Esophagus squamous epithelium (tissue), 5 donors: Measurements from ENCODE around the gene LILRA6. TPM values are rescaled to one million over a fixed set of nuclear protein-coding genes. Genes with fewer than 3 reads are reported as not detected.

ENCODE experiments used
- DNase-seq: peaks from one replicate; lab custom pipeline; 2025; lab: John Stamatoyannopoulos, UW
- H3K27ac ChIP-seq, 4 donors: fragments of 200-600 bp; sonication (generic); one replicate each; pipeline ENCODE4 v1.5.1; 2016 to 2019; ENCODE audit warnings: mild to moderate bottlenecking in 1 of 4
- H3K27me3 ChIP-seq, 4 donors: fragments of 200-600 bp; sonication (generic); 1 replicate in 3 of 4; 2 replicates in 1 of 4; pipeline versions ENCODE4 v1.5.1 to v1.6.0; 2017 to 2021; ENCODE audit warnings: antibody characterized with exemption in 1 of 4
- H3K36me3 ChIP-seq, 3 donors: fragments of 200-600 bp; sonication (generic); one replicate each; pipeline ENCODE4 v1.5.1; 2016 to 2019
- H3K4me1 ChIP-seq, 3 donors: fragments of 200-600 bp; sonication (generic); one replicate each; pipeline ENCODE4 v1.5.1; 2017 to 2019
- H3K4me3 ChIP-seq, 4 donors: fragments of 200-600 bp; sonication (generic); 1 replicate in 3 of 4; 2 replicates in 1 of 4; pipeline ENCODE4 v1.5.1; 2016 to 2019; ENCODE audit warnings: mild to moderate bottlenecking in 2 of 4, moderate library complexity in 1 of 4
- H3K9me3 ChIP-seq, 3 donors: fragments of 200-600 bp; sonication (generic); one replicate each; pipeline ENCODE4 v1.5.1; 2016 to 2019
- POLR2A ChIP-seq, 4 donors: fragments of 450-650 bp; IDR thresholded peaks; one replicate each; pipeline ENCODE4 v1.6.1; 2017; ENCODE audit warnings: antibody characterized with exemption in 4 of 4, mild to moderate bottlenecking in 4 of 4, moderate library complexity in 3 of 4
- WGBS, 2 donors: methylation state at CpG; one replicate each; pipeline ENCODE4 v1.1.5; 2018; 5-methylcytosine and 5-hydroxymethylcytosine counted together
- intact Hi-C: fragments of 100-400 bp; cut with DNase I; formaldehyde crosslinking; loops from one replicate; pipeline ENCODE4 v1.15.0; 2022
- total RNA-seq, 4 donors: library from RNA; depleted of rRNA; stranded (reverse); fragments of >200 nt; gene quantifications; one replicate each; pipeline ENCODE4 v1.1.0, GENCODE V29; 2016
- TF ChIP-seq, protein P1 (sequence below), 6 experiments: fragments of 450-650 bp in 4 of 6; fragments of 200-600 bp in 2 of 6; sonication (generic) in 2 of 6; IDR thresholded peaks; one replicate each; pipeline ENCODE4 v1.5.1; 2016 to 2019; ENCODE audit warnings: antibody characterized with exemption in 6 of 6, mild to moderate bottlenecking in 4 of 6, moderate library complexity in 4 of 6
- donor health status: DM: yes; HTN: yes; CAD: no.

Gene LILRA6
- total RNA-seq, 4 donors from 2014 or later = 0.53 to 1.7 (median 0.95) TPM; not detected in 1

DNA sequence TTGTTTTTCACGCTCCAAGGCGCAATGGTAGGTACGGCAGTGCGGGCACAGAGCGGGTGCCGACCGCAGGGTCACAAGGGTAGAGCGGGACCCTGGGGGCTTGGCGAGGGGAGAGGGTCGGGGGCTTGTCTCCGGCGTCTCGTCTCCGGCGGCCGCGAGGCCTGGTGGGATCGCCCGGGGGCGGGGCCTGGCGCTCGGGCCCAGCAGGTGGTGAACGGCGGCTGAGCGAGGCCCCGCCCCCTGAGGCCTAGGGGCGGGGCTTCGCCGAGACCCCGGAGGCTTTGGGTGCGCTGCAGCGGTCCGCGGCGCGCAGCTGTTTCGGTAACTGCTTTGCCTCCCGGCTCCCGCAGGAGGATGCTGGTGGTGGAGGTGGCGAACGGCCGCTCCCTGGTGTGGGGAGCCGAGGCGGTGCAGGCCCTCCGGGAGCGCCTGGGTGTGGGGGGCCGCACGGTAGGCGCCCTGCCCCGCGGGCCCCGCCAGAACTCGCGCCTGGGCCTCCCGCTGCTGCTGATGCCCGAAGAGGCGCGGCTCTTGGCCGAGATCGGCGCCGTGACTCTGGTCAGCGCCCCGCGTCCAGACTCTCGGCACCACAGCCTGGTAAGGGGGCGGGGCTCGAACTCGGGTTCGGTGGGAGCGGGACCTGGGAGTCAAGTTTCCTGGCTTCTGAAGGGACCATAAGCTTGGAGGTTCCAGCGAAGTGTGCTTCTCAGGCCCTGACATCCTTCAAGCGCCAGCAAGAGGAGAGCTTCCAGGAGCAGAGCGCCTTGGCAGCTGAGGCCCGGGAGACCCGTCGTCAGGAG, 51.4 kb downstream of the LILRA6 start, which contains the start of gene TSEN34:
Gene TSEN34 (plus strand): TSS at position 298 of the 800 bp plus-strand sequence. CDS start 57 bp downstream, at position 355.
- TF ChIP-seq, protein P1, sequence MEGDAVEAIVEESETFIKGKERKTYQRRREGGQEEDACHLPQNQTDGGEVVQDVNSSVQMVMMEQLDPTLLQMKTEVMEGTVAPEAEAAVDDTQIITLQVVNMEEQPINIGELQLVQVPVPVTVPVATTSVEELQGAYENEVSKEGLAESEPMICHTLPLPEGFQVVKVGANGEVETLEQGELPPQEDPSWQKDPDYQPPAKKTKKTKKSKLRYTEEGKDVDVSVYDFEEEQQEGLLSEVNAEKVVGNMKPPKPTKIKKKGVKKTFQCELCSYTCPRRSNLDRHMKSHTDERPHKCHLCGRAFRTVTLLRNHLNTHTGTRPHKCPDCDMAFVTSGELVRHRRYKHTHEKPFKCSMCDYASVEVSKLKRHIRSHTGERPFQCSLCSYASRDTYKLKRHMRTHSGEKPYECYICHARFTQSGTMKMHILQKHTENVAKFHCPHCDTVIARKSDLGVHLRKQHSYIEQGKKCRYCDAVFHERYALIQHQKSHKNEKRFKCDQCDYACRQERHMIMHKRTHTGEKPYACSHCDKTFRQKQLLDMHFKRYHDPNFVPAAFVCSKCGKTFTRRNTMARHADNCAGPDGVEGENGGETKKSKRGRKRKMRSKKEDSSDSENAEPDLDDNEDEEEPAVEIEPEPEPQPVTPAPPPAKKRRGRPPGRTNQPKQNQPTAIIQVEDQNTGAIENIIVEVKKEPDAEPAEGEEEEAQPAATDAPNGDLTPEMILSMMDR (IDR thresholded peaks at IDR 0.05) = peak in 2 of 6 experiments; percentile 4 to 9
- peak in 2 of 4 donors; percentile 46 to 84 for TF ChIP-seq POLR2A (IDR thresholded peaks at IDR 0.05)
- H3K4me3 ChIP-seq = peak within 1 kb of the TSS; percentile 75 to 95 (median 87)
- peaks cover 16 to 38% (median 22%) of the 10 kb centered on the region in 3 donors for H3K4me1 ChIP-seq
- H3K36me3 ChIP-seq = peaks cover 0 to 52% (median 8%) of the 10 kb centered on the region in 3 donors
- no peaks in the 10 kb centered on the region for H3K9me3 ChIP-seq
- H3K27me3 ChIP-seq = no peaks in the 10 kb centered on the region
- 0% methylated on average over 2 to 18 of the region's 77 CpGs for WGBS, 2 donors
- H3K27ac ChIP-seq = peak within 1 kb of the TSS; percentile 90 to 99 (median 97)
- intact Hi-C loops = no loop called here
- DNase-seq = no peak

DNA sequence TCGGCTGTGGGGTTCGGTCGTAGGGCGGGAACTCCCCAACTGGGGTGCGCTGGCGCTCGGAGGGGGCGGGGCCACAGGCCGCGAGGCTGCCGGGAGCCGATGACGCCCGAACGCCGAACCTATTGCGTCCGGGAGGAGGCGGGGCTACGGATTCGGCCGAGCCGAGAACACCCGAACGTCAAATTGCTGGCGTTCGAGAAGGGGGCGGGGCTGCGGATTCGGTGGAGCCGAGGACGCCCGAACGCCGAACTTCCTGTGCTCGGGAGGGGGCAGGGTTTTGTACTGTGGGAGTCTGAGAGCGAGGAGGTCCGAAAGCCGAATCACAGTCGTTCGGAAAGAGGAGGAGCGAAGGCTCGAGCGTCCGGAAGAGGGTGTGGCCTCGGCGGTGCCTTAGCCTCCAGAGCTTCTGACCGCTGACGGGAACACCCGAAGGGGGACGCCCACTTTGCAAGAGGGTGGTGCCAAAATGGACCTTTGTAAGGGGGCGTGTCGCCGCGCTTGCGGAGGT, 52.0 kb downstream of the LILRA6 start:
- peaks cover 0 to 57% (median 8%) of the 10 kb centered on the region in 3 donors for H3K36me3 ChIP-seq
- peaks cover 16 to 38% (median 22%) of the 10 kb centered on the region in 3 donors for H3K4me1 ChIP-seq
- DNase-seq = peak; percentile 96
- WGBS, 2 donors = 0% methylated on average over 18 to 29 of the region's 56 CpGs
- H3K9me3 ChIP-seq = no peaks in the 10 kb centered on the region
- H3K27ac ChIP-seq = peak overlapping the region; percentile 90 to 99 (median 97)
- no peak for TF ChIP-seq POLR2A (IDR thresholded peaks at IDR 0.05)
- TF ChIP-seq, protein P1 (IDR thresholded peaks at IDR 0.05) = no peak
- intact Hi-C loops = no loop called here
- peak overlapping the region; percentile 75 to 95 (median 87) for H3K4me3 ChIP-seq
- no peaks in the 10 kb centered on the region for H3K27me3 ChIP-seq

DNA sequence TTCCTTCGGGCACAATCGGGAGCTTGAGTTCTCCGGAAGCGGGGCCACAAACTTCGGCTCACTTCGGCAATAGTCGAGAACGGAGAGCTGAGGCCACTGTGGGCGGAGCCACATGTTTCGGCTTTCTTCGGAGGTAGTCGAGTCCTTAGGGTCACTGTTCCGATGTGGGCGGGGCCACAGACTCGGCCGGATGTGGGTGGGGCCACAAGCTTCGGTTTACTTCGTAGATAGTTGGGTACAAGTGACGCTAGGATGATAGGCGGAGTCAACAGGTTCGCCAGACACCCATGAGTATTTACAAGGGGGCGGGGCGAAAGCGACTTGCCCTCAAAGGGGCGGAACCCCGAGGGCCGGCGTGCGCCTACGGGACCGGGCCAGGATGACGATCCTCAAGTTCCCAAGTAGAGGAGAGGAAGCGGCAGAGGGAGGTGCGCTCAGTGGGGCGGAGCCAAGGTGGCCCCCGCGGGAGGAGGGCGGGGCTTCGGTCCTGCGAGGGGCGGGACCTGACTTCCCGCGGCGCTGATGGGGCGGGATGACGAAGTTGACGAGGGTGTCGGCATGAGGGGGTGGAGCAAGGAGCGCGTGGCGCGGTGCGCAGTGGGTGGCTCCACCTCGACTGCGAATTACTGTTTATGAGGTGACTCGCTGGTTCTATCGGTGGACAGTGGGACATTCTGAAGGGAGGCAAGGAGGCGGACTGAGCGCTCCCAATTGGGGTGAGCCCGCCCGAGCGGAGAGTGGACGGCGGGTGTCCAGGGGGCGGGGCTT, 52.7 kb downstream of the LILRA6 start:
- Histone ChIP-seq H3K27me3 (no peaks in the 10 kb centered on the region), H3K4me1 (peaks cover 16 to 38% (median 22%) of the 10 kb centered on the region in 3 donors), H3K36me3 (peaks cover 0 to 52% (median 8%) of the 10 kb centered on the region in 3 donors), H3K9me3 (no peaks in the 10 kb centered on the region), H3K27ac (peak overlapping the region; percentile 90 to 99 (median 97)), H3K4me3 (peak overlapping the region; percentile 75 to 95 (median 87))
- DNase-seq = peak; percentile 98
- 0 to 2% methylated on average over 8 to 11 of the region's 65 CpGs for WGBS, 2 donors
- intact Hi-C loops = no loop called here
- TF ChIP-seq POLR2A (IDR thresholded peaks at IDR 0.05) = peak in 2 of 4 donors; percentile 26 to 72
- TF ChIP-seq, protein P1 (IDR thresholded peaks at IDR 0.05) = no peak

DNA sequence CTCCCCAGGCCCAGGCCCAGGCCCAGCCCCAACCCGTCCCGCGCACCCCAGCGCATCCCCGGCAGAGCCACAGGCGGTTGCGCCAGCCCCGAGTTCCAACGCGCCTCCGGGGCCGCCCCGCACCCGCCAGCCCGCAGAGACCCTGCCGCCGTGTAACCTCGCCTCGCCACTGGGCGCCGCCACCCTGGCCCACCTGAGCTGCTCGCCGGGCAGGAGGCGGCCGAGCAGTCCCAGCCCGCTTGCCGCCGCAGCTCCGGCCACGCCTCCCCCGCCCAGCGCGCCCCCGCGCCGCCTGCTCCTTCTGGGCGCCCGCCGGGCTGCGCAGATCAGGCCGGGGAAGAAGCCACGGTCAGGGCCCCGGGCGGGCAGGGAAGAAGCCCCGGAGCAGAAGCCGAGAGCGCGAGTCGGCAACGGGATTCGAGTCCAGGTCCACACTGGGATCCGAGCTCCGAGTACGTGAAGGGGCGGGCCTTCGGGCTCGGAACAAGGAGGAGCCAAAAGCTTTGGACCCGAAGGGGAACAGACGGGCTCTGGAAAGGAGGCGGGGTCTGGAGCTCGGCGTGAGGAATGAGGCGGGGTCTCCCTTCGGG, 53.4 kb downstream of the LILRA6 start, which contains the start of gene MBOAT7:
Gene MBOAT7 (minus strand): TSS at position 436 of the 590 bp plus-strand sequence. CDS start 1,072 bp downstream, outside the sequence.
- Histone ChIP-seq H3K36me3 (peaks cover 0 to 45% (median 8%) of the 10 kb centered on the region in 3 donors), H3K4me3 (peak within 1 kb of the TSS; percentile 75 to 95 (median 87)), H3K9me3 (no peaks in the 10 kb centered on the region), H3K27ac (peak within 1 kb of the TSS; percentile 90 to 99 (median 97)), H3K27me3 (no peaks in the 10 kb centered on the region), H3K4me1 (peaks cover 16 to 38% (median 22%) of the 10 kb centered on the region in 3 donors)
- no peak for DNase-seq
- TF ChIP-seq, protein P1 (IDR thresholded peaks at IDR 0.05) = peak in 5 of 6 experiments; percentile 13 to 45 (median 44)
- TF ChIP-seq POLR2A (IDR thresholded peaks at IDR 0.05) = peak in 2 of 4 donors; percentile 9 to 73
- WGBS, 2 donors = 0% methylated on average over 2 to 6 of the region's 64 CpGs
- intact Hi-C loops = no loop called here
